Keratinocyte (primary cell): ENCODE data around the gene FASTKD2. TPM values are rescaled to one million over a fixed set of nuclear protein-coding genes. Genes with fewer than 3 reads are reported as not detected.

Experiments
- DNase-seq: peaks from one replicate; pipeline ENCODE4 v3.0.0-alpha.2; 2011; ENCODE audit warnings: low read depth, missing footprints, low spot score
- FAIRE-seq: peaks from 2 replicates; lab custom pipeline; 2011; peaks lifted over from hg19 to GRCh38; lab: Jason Lieb, UNC
- H2AFZ ChIP-seq: 2 replicates; pipeline ENCODE4 v1.6.0; 2012; ENCODE audit warnings: low read length, control low read depth, inconsistent platforms; ENCODE audit not compliant: control insufficient read depth
- H3K27ac ChIP-seq: 2 replicates; pipeline ENCODE4 v1.5.1; 2011; ENCODE audit warnings: low read length; ENCODE audit not compliant: control insufficient read depth, insufficient read depth
- H3K27me3 ChIP-seq: 3 replicates; pipeline ENCODE4 v1.6.0; 2011; ENCODE audit warnings: low read length; ENCODE audit not compliant: control insufficient read depth, insufficient read depth; ENCODE audit errors: extremely low read depth
- H3K36me3 ChIP-seq, 2 experiments: 2 replicates in 1 of 2; 3 replicates in 1 of 2; pipeline ENCODE4 v1.5.1; 2011; ENCODE audit warnings: low read length in 2 of 2, mild to moderate bottlenecking in 1 of 2; ENCODE audit not compliant: control insufficient read depth in 2 of 2, insufficient read depth in 2 of 2; ENCODE audit errors: extremely low read depth in 1 of 2
- H3K4me1 ChIP-seq: 3 replicates; pipeline ENCODE4 v1.5.1; 2011; ENCODE audit warnings: low read length; ENCODE audit not compliant: control insufficient read depth, insufficient read depth; ENCODE audit errors: extremely low read depth
- H3K4me2 ChIP-seq: 3 replicates; pipeline ENCODE4 v1.6.0; 2011; ENCODE audit warnings: low read depth, low read length; ENCODE audit not compliant: control insufficient read depth, insufficient read depth; ENCODE audit errors: extremely low read depth
- H3K4me3 ChIP-seq, 3 experiments: fragments of 200-600 bp in 1 of 3; sonication (generic) in 1 of 3; 2 replicates in 2 of 3; 3 replicates in 1 of 3; pipeline ENCODE4 v1.5.1; 2011 to 2016; ENCODE audit warnings: low read length in 3 of 3, mild to moderate bottlenecking in 3 of 3, control low read depth in 2 of 3, inconsistent platforms in 1 of 3, low read depth in 1 of 3, mixed read lengths in 1 of 3, mixed run types in 1 of 3, moderate library complexity in 1 of 3; ENCODE audit not compliant: control insufficient read depth in 2 of 3, insufficient read depth in 2 of 3; ENCODE audit errors: extremely low read depth in 1 of 3
- H3K79me2 ChIP-seq: 2 replicates; pipeline ENCODE4 v1.6.0; 2012; ENCODE audit warnings: low read length; ENCODE audit not compliant: control insufficient read depth, insufficient read depth
- H3K9ac ChIP-seq: 3 replicates; pipeline ENCODE4 v1.6.0; 2011; ENCODE audit warnings: low read length; ENCODE audit not compliant: control insufficient read depth, insufficient read depth; ENCODE audit errors: extremely low read depth
- H3K9me1 ChIP-seq: 3 replicates; pipeline ENCODE4 v1.6.0; 2011; ENCODE audit warnings: low read length; ENCODE audit not compliant: control insufficient read depth, insufficient read depth; ENCODE audit errors: extremely low read depth
- H3K9me3 ChIP-seq: 2 replicates; pipeline ENCODE4 v1.5.1; 2012; ENCODE audit warnings: low read depth, low read length; ENCODE audit not compliant: control insufficient read depth
- H4K20me1 ChIP-seq: 3 replicates; pipeline ENCODE4 v1.6.0; 2011; ENCODE audit warnings: low read length; ENCODE audit not compliant: control insufficient read depth, insufficient read depth; ENCODE audit errors: extremely low read depth
- CTCF ChIP-seq, 3 experiments: IDR thresholded peaks in 1 of 3; conservative IDR thresholded peaks in 1 of 3; optimal IDR thresholded peaks in 1 of 3; 2 replicates in 2 of 3; 3 replicates in 1 of 3; pipeline versions ENCODE3 to v1.5.1; 2011; ENCODE audit warnings: low read length in 3 of 3, mild to moderate bottlenecking in 3 of 3, moderate library complexity in 2 of 3, control low read depth in 1 of 3, inconsistent platforms in 1 of 3; ENCODE audit not compliant: insufficient read depth in 2 of 3; ENCODE audit errors: extremely low read depth in 1 of 3
- EZH2 ChIP-seq: IDR thresholded peaks from one replicate; pipeline ENCODE4 v1.6.1; 2012; ENCODE audit warnings: inconsistent platforms, mild to moderate bottlenecking, low read length, moderate library complexity
- dilution Hi-C: fragments of 300-500 bp; cut with MboI; formaldehyde crosslinking; loops from one replicate; pipeline ENCODE4 v1.7.0; 2020; ENCODE audit warnings: low sequenced_read_pairs; ENCODE audit not compliant: extremely low pct_ligation_motif_present
- polyA plus RNA-seq, 5 experiments: library from polyadenylated mRNA; depleted of rRNA in 3 of 5; stranded (reverse) in 3 of 5; stranded (forward) in 1 of 5; unstranded in 1 of 5; fragments of >200 nt; gene quantifications; 1 replicate in 1 of 5; 2 replicates in 3 of 5; 3 replicates in 1 of 5; pipeline versions ENCODE4 v1.2.1 to v1.2.3, GENCODE V29; 2011 to 2012; ENCODE audit warnings: missing spikeins in 2 of 5, low read depth in 1 of 5, low replicate concordance in 1 of 5

FASTKD2 gene
- polyA plus RNA-seq, 1 donor (not counting 4 experiments of a cell fraction or from before 2014, with no cell fraction given) = 51.1 TPM

GRCh38 chr2:206764673-206765241 lies 649 bp upstream of the FASTKD2 start:
- Histone ChIP-seq H3K9me1 (no peaks in the 10 kb centered on the region), H3K36me3 (peaks cover 9 to 10% of the 10 kb centered on the region in 2 experiments), H3K27me3 (no peaks in the 10 kb centered on the region), H3K4me1 (peaks cover 13% of the 10 kb centered on the region), H3K4me2 (peak overlapping the region; percentile 93), H2AFZ (peak overlapping the region; percentile 98), H4K20me1 (no peaks in the 10 kb centered on the region), H3K27ac (peak overlapping the region; percentile 97), H3K4me3 (peak overlapping the region; percentile 73 to 89 (median 87)), H3K9me3 (no peaks in the 10 kb centered on the region), H3K9ac (peak overlapping the region; percentile 93), H3K79me2 (peaks cover 37% of the 10 kb centered on the region)
- TF ChIP-seq EZH2 = no peak
- no peak for TF ChIP-seq CTCF (optimal IDR thresholded peaks at IDR 0.05 in 1 of 3, IDR thresholded peaks at IDR 0.05 in 1 of 3, conservative IDR thresholded peaks at IDR 0.05 in 1 of 3; ENCODE audit: extremely low read depth in 1 of 3, insufficient read depth in 2 of 3, low read length in 3 of 3)
- DNase-seq = no peak
- FAIRE-seq = peak; percentile 20
- dilution Hi-C loops = no loop called here

GRCh38 chr2:206766057-206766930 lies 888 bp downstream of the FASTKD2 start:
- H3K27ac ChIP-seq = peak overlapping the region; percentile 97
- H3K4me1 ChIP-seq = peaks cover 13% of the 10 kb centered on the region
- no peak for TF ChIP-seq CTCF (optimal IDR thresholded peaks at IDR 0.05 in 1 of 3, IDR thresholded peaks at IDR 0.05 in 1 of 3, conservative IDR thresholded peaks at IDR 0.05 in 1 of 3; ENCODE audit: extremely low read depth in 1 of 3, insufficient read depth in 2 of 3, low read length in 3 of 3)
- no peak for TF ChIP-seq EZH2
- H3K4me2 ChIP-seq = peak overlapping the region; percentile 93
- no peaks in the 10 kb centered on the region for H3K9me1 ChIP-seq
- H3K9ac ChIP-seq = peak overlapping the region; percentile 93
- dilution Hi-C loops = no loop called here
- H4K20me1 ChIP-seq = no peaks in the 10 kb centered on the region
- H3K4me3 ChIP-seq = peak overlapping the region; percentile 73 to 89 (median 87)
- no peaks in the 10 kb centered on the region for H3K27me3 ChIP-seq
- DNase-seq (no peak), FAIRE-seq (no peak)
- H2AFZ ChIP-seq = peak overlapping the region; percentile 98
- peaks cover 40% of the 10 kb centered on the region for H3K79me2 ChIP-seq
- H3K36me3 ChIP-seq = peaks cover 9 to 10% of the 10 kb centered on the region in 2 experiments
- no peaks in the 10 kb centered on the region for H3K9me3 ChIP-seq
